Ecto neural progenitor cell (in vitro differentiated cells): ENCODE results near the gene LIN9.
"Not testable (repeated sequence)": the region's sequence is repeated elsewhere in the genome, so short reads cannot be mapped to it uniquely, and the experiment has no call there.

Source experiments
- DNase-seq: peaks from one replicate; pipeline ENCODE4 v3.0.0-alpha.2; 2018; ENCODE audit warnings: low spot score

Gene LIN9

GRCh38 chr1:226272233-226272902 lies 36.6 kb downstream of the LIN9 start:
- DNase-seq = not testable (repeated sequence)

GRCh38 chr1:226268421-226269124 lies 40.4 kb downstream of the LIN9 start:
- DNase-seq = no peak

GRCh38 chr1:226261818-226262217 lies 47.1 kb downstream of the LIN9 start:
- DNase-seq = no peak

- DNase-seq = no peak
Observed at GRCh38 chr1:226255380-226255779, 53.6 kb downstream of the LIN9 start.

DNA sequence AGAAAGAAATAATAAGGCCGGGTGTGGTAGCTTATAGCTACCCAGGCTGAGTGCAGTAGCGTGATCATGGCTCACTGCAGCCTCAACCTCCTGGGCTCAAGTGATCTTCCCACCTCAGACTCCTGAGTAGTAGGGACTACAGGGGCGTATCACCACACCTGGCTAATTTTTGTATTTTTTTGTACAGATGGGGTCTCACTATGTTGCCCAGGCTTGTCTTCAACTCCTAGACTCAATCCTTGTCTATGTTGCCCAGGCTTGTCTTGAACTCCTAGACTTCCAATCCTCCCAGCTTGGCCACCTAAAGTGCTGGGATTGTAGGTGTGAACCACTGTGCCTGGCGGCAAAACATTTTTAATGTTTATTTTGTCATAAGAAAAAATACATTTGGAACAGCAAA lies 55.0 kb downstream of the LIN9 start:
- DNase-seq = no peak

DNA sequence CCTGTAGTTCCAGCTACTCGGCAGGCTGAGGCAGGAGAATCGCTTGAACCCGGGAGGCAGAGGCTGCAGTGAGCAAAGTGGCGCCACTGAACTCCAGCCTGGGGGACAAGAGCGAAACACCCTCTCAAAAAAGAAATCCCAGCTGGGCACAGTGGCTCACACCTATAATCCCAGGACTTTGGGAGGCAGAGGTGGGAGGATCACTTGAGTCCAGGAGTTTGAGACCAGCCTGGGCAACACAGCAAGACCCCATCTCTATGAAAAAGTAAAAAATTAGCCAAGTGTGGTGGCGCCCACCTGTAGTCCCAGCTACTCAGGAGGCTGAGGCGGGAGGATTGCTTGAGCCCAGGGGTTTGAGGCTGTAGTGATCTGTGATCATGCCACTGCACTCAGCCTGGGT lies 56.1 kb downstream of the LIN9 start:
- not testable (repeated sequence) for DNase-seq

GRCh38 chr1:226250511-226250910 lies 58.5 kb downstream of the LIN9 start:
- DNase-seq = no peak

DNA sequence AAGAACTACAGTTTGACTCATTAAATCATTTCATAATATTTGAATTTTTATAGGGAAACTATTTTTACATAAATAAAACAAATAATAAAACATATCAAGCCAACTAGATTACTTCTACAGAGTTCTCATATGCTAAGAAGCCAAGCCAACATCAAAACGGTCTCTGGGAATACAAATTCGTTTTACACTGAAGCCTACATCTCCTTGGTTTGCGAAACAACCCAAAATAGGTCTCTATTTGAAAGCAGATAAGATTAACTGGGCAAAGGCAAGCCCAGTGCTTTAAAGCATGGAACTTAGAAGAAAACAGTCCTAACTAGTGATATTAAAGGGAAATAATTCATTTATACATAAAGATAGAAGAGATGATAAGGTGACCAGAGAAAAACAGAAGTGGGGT lies 60.2 kb downstream of the LIN9 start:
- DNase-seq = no peak

DNA sequence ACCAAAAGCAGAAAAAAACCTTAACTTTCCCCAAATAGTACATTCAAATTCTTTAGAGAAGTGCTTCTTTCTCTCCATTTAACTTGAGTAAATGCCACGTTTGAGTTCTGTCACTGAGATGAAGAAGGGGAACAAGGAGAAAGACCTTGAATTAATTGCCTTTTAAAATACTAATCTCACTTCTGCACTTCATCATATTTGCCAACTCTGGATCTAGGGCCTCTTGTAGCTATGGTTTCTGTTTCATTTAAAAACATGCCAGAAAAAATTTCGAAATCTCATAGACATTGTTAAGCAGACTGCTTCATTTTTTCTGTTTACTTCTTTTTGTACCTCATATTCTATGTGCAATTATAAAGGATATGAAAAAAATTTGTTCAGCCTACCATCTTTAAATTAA lies 60.9 kb downstream of the LIN9 start:
- DNase-seq = no peak

DNA sequence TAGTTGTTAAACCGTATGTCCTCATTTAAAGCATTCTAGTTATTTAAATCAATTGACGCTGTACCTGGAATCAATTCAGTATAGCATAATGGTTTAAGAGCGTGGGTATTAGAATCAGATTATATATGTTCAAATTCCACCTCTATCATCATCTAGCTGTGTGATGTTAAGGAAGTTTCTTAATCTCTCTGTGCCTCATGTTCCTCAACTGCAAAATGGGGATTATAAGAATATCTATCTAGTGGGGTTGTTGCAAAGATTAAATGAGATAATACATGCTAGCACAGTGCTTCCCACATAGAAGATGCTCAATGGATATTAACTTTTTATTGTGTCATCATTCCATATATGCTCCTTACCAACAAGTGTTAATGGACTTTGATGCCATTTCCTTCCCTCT lies 69.5 kb downstream of the LIN9 start:
- no peak for DNase-seq

DNA sequence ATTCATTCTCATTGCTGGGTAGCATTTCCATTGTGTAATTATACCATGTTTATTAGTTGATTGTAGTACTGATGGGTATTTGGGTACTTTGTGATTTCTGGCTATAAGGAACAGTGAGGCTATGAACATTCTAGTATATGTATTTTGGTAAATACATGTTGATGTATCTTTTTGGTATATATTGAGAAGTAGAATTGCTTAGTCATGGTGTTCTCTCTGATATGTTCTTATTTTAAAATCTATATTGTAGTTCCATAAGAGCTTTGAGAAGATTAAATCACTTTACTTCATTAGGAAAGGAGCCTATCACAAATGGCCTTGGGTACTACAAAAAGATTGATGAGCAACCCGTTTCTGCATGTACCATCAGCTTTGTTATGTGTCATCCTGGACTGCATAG lies 72.1 kb downstream of the LIN9 start:
- no peak for DNase-seq

- no peak for DNase-seq
Observed at GRCh38 chr1:226233806-226234205, 75.2 kb downstream of the LIN9 start.

- DNase-seq = no peak
Observed at GRCh38 chr1:226233293-226233692, 75.7 kb downstream of the LIN9 start.

DNA sequence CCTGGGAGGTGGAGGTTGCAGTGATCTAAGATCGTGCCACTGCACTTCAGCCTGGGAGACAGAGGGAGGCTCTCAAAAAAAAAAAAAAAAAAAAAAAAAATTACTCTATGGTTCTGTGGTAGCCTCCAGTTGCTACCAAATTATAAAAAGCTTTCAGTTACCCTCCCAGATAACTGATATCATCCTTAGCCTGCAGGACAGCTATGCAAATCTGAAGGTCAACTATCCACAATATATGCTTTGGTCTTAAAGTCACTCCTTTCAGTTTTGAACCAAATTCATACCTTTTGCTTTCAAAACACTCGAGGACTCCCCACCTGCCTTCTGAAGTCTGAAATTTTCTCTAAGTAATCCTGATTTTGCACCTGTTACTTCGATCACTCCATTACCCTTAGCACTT lies 82.4 kb downstream of the LIN9 start:
- no peak for DNase-seq

GRCh38 chr1:226223786-226224244 lies 85.1 kb downstream of the LIN9 start:
- DNase-seq = peak; percentile 75

GRCh38 chr1:226223157-226223785 lies 85.7 kb downstream of the LIN9 start, which contains the start of gene MIXL1:
Gene MIXL1, plus strand, starts transcription at chr1:226223664. Its CDS starts 18 bp downstream, at chr1:226223682.
- DNase-seq = peak; percentile 67

GRCh38 chr1:226222686-226223085 lies 86.3 kb downstream of the LIN9 start:
- DNase-seq = no peak

DNA sequence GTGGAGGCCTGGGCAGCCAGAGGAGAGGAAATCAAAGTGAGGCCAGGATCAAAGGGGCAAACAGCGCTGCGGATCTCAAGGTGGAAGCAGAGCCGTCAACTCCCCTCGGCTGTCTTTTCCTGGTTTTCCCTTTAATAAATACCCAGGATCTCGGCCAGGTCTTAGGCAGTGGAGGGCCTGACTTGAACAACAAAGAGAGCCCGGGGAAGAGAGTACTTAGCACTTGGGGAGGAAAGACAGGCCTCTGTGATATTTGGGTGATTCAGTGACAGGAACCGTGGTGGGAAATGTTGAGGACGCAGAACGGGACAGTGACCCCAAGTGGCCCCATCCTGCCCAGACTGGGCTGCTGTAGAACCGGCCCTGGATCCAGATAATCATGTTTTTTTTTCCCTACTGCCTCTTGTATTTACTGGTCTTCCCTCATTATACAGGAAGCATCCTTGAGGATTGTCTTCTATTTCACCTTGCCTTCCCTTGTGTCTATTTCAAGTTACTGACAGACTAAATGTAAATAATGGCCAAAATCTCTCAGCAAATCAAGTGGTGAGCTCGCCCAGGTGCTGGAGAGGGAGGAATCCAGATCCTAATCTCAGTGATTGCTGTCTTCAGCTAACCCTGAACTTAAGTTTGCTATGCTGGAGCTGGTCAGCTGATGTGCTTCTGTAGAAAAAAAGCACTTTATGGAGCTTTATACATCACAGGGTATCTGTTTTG lies 88.3 kb downstream of the LIN9 start:
- DNase-seq = no peak

GRCh38 chr1:226217273-226217672 lies 91.7 kb downstream of the LIN9 start:
- DNase-seq = no peak

- DNase-seq = no peak
Observed at GRCh38 chr1:226216056-226216455, 92.9 kb downstream of the LIN9 start.

GRCh38 chr1:226215239-226215638 lies 93.7 kb downstream of the LIN9 start:
- no peak for DNase-seq

GRCh38 chr1:226212545-226212944 lies 96.4 kb downstream of the LIN9 start:
- no peak for DNase-seq
